ENCODE data around the gene TRRAP.

The TRRAP gene

GRCh38 chr7:98903246-98903645 lies 24.9 kb downstream of the TRRAP start:
- no peak for DNase-seq

GRCh38 chr7:98907570-98907969 lies 29.2 kb downstream of the TRRAP start:
- no peak for DNase-seq

GRCh38 chr7:98908585-98908984 lies 30.3 kb downstream of the TRRAP start:
- no peak for DNase-seq

- no peak for DNase-seq
These were observed 31.2 kb downstream of the TRRAP start for GRCh38 chr7:98909487-98909886.

GRCh38 chr7:98910427-98910826 lies 32.1 kb downstream of the TRRAP start:
- DNase-seq = no peak

- DNase-seq = no peak
These were observed 33.6 kb downstream of the TRRAP start for GRCh38 chr7:98911916-98912315.

- no peak for DNase-seq
These were observed 34.7 kb downstream of the TRRAP start for GRCh38 chr7:98913026-98913425.

GRCh38 chr7:98913612-98914011 lies 35.3 kb downstream of the TRRAP start:
- no peak for DNase-seq

- DNase-seq = no peak
These were observed 39.0 kb downstream of the TRRAP start for GRCh38 chr7:98917331-98917730.

- no peak for DNase-seq
These were observed 43.5 kb downstream of the TRRAP start for GRCh38 chr7:98921608-98922372.

- no peak for DNase-seq
These were observed 44.3 kb downstream of the TRRAP start for GRCh38 chr7:98922392-98923187.

- DNase-seq = no peak
These were observed 45.2 kb downstream of the TRRAP start for GRCh38 chr7:98923512-98923911.

GRCh38 chr7:98927125-98927524 lies 48.8 kb downstream of the TRRAP start:
- DNase-seq = no peak

- DNase-seq = no peak
These were observed 52.1 kb downstream of the TRRAP start for GRCh38 chr7:98930464-98930863.

GRCh38 chr7:98930921-98931320 lies 52.6 kb downstream of the TRRAP start:
- peak; percentile 6 for DNase-seq

GRCh38 chr7:98933321-98933720 lies 55.0 kb downstream of the TRRAP start:
- DNase-seq = no peak

- DNase-seq = no peak
These were observed 55.9 kb downstream of the TRRAP start for GRCh38 chr7:98934267-98934666.

GRCh38 chr7:98935811-98936210 lies 57.5 kb downstream of the TRRAP start:
- DNase-seq = no peak

GRCh38 chr7:98943336-98943735 lies 65.0 kb downstream of the TRRAP start:
- DNase-seq = no peak

GRCh38 chr7:98944386-98944785 lies 66.1 kb downstream of the TRRAP start:
- no peak for DNase-seq

GRCh38 chr7:98945852-98946251 lies 67.5 kb downstream of the TRRAP start:
- DNase-seq = no peak

GRCh38 chr7:98946389-98946788 lies 68.1 kb downstream of the TRRAP start:
- no peak for DNase-seq

- no peak for DNase-seq
These were observed 71.2 kb downstream of the TRRAP start for GRCh38 chr7:98949336-98950044.

- DNase-seq = no peak
These were observed 77.7 kb downstream of the TRRAP start for GRCh38 chr7:98955992-98956391.
